Stimulated activated CD8-positive, alpha-beta memory T cell treated with anti-CD3 and anti-CD28 coated beads, Interleukin-12 subunit alpha, Interleukin-12 subunit beta, amount 100 ng/mL, for 4 hours (primary cell): ENCODE data around the gene TNFRSF6B.

Experiments used
- DNase-seq: peaks from one replicate; pipeline ENCODE4 v3.0.0-alpha.2; 2020; ENCODE audit warnings: low read depth

The TNFRSF6B gene

DNA sequence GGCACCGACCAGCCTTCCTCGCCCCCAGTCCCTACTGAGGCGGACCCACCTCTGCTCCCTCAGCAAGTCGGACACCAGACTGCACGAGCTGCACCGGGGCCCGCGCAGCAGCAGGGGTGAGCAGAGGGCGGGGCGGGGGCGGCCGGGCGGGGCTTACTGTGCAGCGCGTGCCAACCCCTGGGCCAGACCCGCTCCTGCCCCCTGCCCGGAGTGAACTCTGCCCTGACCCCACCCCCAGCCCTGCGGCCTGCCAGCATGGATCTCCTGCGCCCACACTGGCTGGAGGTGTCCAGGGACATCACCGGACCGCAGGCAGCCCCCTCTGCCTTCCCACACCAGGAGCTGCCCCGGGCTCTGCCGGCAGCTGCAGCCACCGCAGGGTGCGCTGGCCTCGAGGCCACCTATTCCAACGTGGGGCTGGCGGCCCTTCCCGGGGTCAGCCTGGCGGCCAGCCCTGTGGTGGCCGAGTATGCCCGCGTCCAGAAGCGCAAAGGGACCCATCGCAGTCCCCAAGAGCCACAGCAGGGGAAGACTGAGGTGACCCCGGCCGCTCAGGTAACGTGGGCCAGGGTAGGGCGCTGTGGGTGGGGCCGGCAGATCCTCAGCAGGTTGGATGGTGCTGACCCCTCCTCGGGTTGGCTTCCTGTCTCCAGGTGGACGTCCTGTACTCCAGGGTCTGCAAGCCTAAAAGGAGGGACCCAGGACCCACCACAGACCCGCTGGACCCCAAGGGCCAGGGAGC, 41.7 kb downstream of the TNFRSF6B start:
- no peak for DNase-seq

DNA sequence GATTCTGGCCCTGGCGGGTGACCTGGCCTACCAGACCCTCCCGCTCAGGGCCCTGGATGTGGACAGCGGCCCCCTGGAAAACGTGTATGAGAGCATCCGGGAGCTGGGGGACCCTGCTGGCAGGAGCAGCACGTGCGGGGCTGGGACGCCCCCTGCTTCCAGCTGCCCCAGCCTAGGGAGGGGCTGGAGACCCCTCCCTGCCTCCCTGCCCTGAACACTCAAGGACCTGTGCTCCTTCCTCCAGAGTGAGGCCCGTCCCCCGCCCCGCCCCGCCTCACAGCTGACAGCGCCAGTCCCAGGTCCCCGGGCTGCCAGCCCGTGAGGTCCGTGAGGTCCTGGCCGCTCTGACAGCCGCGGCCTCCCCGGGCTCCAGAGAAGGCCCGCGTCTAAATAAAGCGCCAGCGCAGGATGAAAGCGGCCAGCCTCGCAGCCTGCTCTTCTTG, 42.3 kb downstream of the TNFRSF6B start:
- no peak for DNase-seq

DNA sequence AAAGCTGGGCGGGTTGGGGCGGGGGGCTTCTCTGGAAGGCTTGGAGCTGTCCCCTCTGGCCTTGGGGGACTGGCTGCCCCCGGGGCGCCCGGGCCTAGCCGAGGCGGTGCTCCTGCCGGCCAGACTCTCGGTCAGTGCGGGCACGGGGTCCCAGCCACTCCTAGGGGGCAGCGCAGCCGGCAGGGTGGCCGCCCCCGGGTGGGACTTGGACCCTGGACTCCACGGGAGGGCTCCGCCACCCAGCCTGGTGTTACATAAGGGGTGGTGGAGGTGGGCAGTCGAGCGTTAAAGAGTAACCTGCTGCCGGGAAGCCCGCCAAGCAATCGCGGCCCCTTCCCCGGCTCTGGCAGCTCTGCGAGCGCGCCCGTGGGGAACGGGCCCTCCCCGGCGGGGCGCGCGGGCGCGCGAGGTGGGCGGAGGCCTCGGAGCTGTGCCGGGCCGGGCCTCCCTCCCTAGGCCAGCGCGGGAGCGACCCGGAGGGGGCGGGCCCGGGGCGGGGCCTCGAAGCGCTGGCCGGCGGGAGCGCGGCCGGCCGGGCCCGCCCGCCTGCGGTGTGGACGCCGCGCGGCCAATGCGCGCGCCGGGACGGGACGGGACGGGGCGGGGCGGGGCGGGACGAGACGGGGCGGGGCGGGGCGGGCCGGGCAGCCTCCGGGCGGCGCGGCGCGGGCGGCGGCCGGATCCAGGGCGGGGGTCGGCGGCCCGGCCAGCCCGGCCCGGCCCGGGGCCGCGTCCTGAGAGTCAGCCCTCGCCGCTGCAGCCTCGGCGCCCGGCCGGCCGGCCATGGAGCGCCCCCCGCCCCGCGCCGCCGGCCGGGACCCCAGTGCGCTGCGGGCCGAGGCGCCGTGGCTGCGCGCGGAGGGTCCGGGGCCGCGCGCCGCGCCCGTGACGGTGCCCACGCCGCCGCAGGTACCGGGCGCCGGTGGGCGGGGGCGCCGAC, 42.9 kb downstream of the TNFRSF6B start, which contains the start of gene SLC2A4RG:
TSS of gene SLC2A4RG (plus strand) at position 647 of the 940 bp plus-strand sequence. CDS start at position 784, 137 bp downstream.
- DNase-seq = peak; percentile 53

DNA sequence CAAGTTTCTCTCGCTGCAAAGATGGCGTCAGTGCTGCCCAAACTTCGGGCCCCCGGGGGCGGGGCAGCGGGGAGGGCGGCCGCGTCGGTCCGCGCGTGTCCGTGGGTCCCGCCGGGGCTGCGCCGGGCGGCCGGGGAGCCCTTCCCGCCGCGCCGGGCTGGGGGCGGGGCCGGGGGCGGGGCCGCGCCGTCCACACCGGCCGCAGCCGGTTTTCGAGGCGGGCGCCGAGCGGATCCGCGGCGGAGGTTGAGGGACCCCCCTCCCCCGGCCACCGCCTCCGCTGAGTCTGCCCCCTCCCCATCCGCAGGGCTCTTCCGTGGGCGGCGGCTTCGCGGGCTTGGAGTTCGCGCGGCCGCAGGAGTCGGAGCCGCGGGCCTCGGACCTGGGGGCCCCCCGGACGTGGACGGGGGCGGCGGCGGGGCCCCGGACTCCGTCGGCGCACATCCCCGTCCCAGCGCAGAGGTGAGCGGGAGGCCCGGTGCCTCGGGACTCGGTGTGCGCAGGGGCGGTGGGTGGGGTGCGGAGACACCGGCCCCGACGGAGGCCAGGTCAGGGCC, 43.7 kb downstream of the TNFRSF6B start:
- peak; percentile 34 for DNase-seq

DNA sequence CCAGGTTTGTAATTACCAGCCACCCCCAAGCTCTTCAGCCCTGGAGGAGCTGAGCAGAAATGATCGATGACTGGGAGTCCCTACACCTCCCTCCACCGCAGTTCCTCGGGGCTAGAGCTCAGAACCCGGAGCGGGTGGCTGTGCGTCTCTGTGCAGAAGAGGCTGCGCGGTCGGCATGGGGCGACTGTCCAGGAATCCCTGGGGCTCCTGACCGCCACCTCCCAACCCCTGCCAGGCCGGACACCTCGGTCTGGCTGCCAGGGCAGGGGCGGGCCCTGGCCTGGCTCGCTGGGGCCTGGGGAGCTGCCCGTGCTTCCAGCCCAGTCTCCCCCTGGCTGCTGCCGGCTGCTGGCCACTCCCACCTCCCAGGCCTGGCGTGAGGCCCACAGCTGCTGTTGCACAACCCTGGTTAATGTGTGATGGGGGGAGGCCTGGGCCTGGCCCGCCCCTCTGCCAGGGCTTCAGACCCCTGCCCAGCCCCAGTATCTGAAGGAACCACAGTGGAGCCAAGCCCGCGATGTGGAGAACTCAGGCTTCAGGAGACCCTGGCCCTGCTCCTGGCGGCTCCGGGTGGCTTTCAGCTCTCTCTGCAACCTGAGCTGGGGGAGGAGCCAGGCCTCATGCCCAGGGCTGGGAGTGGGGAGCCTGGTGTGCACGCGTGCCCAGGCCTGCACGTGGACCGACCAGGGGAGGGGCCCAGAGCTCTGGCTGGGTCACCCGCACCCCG, 44.3 kb downstream of the TNFRSF6B start:
- no peak for DNase-seq

DNA sequence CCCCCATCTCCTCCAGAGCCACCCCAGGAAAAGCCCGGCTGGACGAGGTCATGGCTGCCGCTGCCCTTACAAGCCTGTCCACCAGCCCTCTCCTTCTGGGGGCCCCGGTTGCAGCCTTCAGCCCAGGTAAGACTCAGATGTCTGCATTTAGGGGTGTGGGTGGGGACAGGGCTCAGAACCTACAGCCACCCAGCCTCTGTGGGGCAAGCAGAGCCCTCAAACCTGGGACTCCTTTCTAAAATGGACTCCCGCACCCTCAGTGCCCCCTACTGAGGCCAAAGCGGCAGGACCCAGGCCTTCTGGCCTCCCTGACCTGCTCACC, 44.9 kb downstream of the TNFRSF6B start:
- no peak for DNase-seq

DNA sequence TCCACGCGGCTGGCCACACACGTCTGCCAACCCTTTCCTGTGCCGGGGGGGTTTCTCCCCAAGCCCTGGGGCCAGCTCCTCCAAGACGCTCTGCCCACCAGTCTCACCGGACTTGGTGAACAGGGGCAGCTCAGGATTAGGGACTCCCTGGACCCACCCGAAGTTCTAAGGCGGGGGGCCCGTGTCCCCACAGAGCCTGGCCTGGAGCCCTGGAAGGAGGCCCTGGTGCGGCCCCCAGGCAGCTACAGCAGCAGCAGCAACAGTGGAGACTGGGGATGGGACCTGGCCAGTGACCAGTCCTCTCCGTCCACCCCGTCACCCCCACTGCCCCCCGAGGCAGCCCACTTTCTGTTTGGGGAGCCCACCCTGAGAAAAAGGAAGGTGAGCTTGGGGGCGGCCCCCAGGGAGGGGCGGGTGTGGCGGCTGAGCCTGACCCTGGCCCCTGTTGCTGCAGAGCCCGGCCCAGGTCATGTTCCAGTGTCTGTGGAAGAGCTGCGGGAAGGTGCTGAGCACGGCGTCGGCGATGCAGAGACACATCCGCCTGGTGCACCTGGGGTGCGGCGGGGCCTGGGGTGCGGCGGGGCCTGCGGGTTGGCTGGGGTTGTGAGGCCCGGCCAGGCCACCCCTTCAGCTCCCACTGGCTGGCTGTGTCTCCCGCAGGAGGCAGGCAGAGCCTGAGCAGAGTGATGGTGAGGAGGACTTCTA, 45.4 kb downstream of the TNFRSF6B start:
- DNase-seq = no peak

DNA sequence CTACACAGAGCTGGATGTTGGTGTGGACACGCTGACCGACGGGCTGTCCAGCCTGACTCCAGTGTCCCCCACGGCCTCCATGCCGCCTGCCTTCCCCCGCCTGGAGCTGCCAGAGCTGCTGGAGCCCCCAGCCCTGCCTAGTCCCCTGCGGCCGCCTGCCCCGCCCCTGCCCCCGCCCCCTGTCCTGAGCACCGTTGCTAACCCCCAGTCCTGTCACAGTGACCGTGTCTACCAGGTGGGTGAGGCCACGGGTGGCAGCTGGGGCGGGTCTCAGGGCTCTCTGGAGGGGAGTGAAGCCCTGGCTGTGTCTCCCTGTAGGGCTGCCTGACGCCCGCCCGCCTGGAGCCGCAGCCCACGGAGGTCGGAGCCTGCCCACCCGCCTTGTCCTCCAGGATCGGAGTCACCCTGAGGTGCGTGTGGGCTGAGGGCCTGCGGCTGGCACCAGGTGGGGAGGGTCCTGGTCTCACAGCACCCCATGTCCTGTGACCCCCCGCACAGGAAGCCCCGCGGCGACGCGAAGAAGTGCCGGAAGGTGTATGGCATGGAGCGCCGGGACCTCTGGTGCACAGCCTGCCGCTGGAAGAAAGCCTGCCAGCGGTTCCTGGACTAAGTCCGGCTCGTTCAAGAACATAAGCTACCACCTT, 46.1 kb downstream of the TNFRSF6B start:
- no peak for DNase-seq

DNA sequence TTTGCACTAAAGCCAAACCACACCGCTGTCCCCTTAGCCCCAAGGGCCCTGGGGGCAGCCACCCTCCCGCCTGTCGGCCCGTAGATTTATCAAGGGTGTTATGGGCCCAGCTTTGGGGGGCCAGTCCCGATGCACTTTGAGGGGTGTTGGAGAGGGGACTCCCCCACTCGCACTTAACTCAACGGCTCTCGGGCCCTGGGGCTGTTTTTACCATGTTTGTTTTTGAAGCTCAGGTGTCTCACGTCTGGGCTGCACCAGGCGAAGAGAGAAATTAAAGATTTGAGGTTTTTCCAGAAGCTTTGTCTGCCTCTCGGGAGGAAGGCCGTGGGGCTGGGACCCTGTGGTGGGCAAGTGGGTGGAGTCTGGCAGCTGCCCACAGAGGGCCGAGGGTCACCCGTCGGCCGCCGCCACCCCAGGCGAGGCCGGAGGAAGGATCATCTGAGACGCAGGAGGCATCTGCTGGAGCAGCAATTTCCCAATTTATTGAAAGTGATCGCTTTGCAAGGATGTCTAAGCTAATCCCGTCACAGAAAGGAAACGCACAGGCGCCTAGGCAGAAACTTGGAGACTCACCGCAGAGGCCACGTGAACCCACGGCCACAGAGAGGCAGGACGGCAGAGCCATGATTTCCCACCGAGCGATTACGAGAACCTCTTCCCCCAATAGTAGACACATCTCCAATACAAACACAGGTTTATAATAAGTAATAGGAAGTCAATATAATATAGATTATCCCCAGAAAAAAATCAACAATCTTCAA, 46.9 kb downstream of the TNFRSF6B start:
- DNase-seq = no peak

DNA sequence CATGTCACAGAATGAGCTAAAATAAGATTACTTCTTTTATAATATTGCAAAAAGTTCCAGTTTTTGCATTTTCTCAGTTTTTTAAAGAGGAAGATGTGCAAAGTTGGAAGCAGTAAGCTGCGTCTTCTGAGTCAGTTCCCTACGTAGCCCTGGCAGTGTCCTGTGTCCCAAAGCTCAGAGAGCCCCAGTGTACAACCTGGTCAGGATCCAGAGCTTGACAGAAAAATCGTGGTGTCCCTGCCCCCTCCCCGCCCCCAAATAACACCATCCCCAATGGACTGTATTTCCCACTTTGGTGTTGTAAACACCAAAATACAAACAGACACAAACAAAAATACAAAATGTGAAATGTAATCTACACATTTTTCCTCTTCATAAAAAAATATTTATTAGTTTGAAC, 47.7 kb downstream of the TNFRSF6B start:
- DNase-seq = no peak

DNA sequence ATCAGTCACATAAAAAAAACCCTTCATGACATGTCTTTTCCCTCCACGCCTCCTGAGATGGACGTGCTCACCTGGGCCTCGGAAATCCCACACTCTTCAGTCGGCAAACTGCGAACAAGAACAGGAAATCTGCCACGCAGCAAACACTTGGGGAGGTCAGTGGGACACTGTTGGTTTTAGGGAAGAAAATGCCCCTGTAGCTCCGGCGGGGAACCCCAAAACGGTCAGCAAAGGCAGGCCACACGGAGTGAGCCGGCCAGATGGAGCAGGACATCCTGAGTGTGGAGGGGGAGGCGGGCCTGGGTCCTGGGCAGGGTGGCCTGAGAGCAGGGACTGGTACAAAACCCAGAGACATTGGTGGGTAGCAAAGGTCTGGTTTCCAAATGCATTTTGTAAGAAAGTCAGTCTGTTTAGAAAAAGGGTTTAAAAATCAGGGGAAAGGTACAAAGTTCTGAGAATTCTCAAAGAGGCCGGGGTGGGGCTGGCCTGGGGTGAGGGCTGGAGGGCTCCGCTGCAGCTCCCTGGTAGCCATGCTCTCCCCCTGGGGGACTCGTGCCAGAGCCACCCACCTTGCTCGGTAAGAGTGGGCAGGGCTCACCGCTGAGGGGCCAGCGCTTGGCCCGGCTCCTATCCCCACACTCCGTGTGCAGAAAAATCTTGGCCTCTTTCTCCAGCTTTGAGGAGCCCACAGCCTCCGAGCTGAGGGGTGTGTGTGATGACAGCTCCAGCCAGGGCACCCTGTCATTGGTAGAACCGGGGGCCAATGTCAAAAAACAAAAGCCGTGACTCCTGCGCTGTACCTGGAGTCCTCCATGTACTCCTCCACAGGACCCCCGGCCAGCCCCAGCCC, 48.3 kb downstream of the TNFRSF6B start:
- no peak for DNase-seq

DNA sequence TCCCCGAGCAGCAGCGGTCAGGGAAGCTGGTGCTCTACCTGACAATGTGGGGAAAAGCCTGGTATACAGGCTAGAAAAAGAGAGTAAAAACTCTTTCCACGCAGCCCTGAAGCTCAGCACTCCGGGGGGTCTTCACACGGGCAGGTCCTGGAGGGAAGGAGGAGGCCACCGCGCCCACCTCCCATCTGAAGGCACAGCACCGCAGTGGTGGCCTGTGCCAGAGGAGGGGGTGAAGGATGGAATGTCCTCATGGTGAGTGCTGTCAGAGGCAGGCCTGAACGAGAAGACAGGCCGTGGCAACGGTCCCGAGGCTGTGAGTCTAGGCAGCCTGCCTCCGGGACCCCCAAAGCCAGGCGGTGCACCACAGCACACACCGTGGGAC, 49.0 kb downstream of the TNFRSF6B start:
- DNase-seq = no peak

DNA sequence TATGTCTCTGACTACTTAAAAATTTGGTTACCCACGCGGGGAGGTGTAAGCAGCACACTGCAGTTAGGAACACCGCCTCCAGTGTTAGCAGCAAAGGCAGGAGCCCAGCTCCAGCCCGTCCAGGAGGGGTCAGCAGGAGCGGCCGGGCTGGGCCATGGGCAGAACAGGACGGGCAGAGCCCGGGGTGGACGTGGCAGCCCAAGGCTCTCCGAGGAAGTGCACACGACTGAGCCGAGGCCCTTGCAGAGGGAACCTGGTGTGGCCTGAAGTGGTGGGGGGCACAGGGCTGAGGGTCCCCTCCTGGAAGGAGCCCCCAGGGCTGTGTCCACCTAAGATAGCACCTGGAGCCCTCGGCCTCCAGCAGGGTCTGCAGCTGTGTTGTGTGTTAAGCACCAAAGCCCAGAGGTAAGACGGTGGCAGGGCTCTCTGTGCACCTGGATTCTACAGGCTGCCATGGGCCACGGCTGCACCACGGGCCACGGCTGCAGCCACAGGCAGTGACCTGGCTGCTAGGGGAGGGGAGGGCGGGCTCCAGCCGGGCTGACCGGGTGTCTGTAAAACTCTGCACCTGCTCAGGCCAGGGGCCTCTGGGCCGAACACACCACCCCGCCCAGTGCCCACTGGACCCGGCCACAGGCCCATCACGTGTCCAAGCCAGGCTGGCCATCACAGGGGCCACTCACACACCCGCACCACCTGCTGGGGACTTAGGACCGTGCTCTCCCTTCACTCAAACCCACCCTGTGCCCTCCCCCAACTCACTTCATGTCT, 49.7 kb downstream of the TNFRSF6B start:
- DNase-seq = no peak

DNA sequence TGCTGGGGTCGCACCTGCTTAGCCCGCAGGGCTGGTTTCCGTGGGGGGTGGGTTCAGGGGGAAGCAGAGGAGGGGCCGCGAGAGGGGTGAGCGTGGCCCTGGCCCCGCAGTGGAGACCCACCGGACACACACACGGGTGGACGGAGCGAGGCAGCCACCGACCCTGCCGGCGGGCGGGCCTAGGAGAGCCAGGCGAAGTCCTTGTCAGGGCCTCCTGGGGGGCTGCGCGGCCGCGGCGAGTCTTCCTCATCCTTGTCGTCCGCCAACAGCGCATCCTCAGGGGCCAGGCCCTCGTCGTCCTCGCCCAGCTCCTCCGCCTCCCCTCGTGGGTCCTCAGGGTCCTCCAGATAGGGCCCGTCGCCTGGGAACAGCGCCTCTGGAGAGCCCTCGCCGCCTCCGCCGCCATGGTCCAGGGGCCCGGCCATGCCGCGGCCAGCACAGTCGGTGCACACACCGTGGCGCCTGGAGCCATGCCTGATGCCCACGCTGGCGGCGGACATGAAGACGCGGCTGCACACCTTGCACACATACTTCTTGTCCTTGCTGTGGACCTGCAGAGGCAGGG, 50.4 kb downstream of the TNFRSF6B start:
- no peak for DNase-seq

DNA sequence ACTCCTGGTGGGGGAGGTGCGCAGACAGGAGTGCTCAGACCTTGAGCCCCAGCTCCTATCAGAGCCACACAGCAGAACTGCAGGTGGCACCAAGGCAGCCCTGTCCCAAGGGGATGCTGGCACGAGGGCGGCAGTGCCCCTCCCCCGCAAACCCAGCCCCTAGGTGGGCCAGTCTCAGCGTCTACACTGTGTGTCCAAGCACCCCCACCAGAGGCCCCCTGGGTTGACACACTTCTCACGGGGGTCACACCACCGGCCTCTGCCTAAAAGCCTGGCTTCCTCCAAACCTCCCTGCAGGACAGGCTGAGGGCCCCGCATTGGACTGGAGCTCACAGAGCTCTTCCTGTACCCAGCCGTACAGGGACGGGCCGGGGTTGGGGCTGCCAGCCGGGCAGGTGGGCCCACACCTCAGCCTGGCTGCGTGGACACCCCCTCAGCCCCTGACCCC, 51.2 kb downstream of the TNFRSF6B start:
- no peak for DNase-seq
